Measurements from ENCODE around the gene GPER1.

GPER1 gene

GRCh38 chr7:1085910-1086421 lies 1.9 kb upstream of the GPER1 start:
- Mint-ChIP-seq H3K4me3 (no peak overlapping the region), H3K4me1 (peaks cover 16% of the 10 kb centered on the region), H3K27ac (no peak overlapping the region), H3K36me3 (ENCODE audit: low read depth) (peaks cover 2% of the 10 kb centered on the region), H3K9me3 (no peaks in the 10 kb centered on the region), H3K27me3 (no peaks in the 10 kb centered on the region)
- ATAC-seq (no peak), DNase-seq (no peak)

GRCh38 chr7:1086588-1087464 lies 1.1 kb upstream of the GPER1 start:
- Mint-ChIP-seq H3K4me3 (peak overlapping the region; percentile 57), H3K36me3 (ENCODE audit: low read depth) (peaks cover 2% of the 10 kb centered on the region), H3K27me3 (no peaks in the 10 kb centered on the region), H3K27ac (peak overlapping the region; percentile 59), H3K9me3 (no peaks in the 10 kb centered on the region), H3K4me1 (peaks cover 16% of the 10 kb centered on the region)
- DNase-seq (peak; percentile 85), ATAC-seq (peak; percentile 79)

- no peaks in the 10 kb centered on the region for H3K36me3 Mint-ChIP-seq (ENCODE audit: low read depth)
- H3K4me3 Mint-ChIP-seq = no peak overlapping the region
- peaks cover 16% of the 10 kb centered on the region for H3K4me1 Mint-ChIP-seq
- no peak for ATAC-seq
- no peaks in the 10 kb centered on the region for H3K9me3 Mint-ChIP-seq
- DNase-seq = no peak
- no peaks in the 10 kb centered on the region for H3K27me3 Mint-ChIP-seq
- H3K27ac Mint-ChIP-seq = no peak overlapping the region
Measured at GRCh38 chr7:1087465-1087814, 473 bp upstream of the GPER1 start.

- no peak overlapping the region for H3K27ac Mint-ChIP-seq
Measured at GRCh38 chr7:1090236-1090635, 2.3 kb downstream of the GPER1 start.

GRCh38 chr7:1090686-1091643 lies 3.1 kb downstream of the GPER1 start:
- H3K4me1 Mint-ChIP-seq = peaks cover 16% of the 10 kb centered on the region
- ATAC-seq = no peak
- H3K4me3 Mint-ChIP-seq = no peak overlapping the region
- no peak overlapping the region for H3K27ac Mint-ChIP-seq
- no peaks in the 10 kb centered on the region for H3K27me3 Mint-ChIP-seq
- H3K36me3 Mint-ChIP-seq (ENCODE audit: low read depth) = no peaks in the 10 kb centered on the region
- DNase-seq = no peak
- H3K9me3 Mint-ChIP-seq = no peaks in the 10 kb centered on the region

More at GRCh38 chr7:1090236-1090635, 2.3 kb downstream of the GPER1 start:
- H3K27me3 Mint-ChIP-seq = no peaks in the 10 kb centered on the region
- no peaks in the 10 kb centered on the region for H3K36me3 Mint-ChIP-seq (ENCODE audit: low read depth)
- H3K4me3 Mint-ChIP-seq = no peak overlapping the region
- DNase-seq (no peak), ATAC-seq (no peak)
- peaks cover 16% of the 10 kb centered on the region for H3K4me1 Mint-ChIP-seq
- no peaks in the 10 kb centered on the region for H3K9me3 Mint-ChIP-seq

GRCh38 chr7:1091644-1092027 lies 3.7 kb downstream of the GPER1 start:
- Mint-ChIP-seq H3K4me3 (no peak overlapping the region), H3K9me3 (no peaks in the 10 kb centered on the region), H3K27me3 (no peaks in the 10 kb centered on the region), H3K27ac (no peak overlapping the region), H3K36me3 (ENCODE audit: low read depth) (no peaks in the 10 kb centered on the region), H3K4me1 (peaks cover 12% of the 10 kb centered on the region)
- DNase-seq (no peak), ATAC-seq (no peak)

GRCh38 chr7:1092161-1092632 lies 4.3 kb downstream of the GPER1 start:
- no peaks in the 10 kb centered on the region for H3K9me3 Mint-ChIP-seq

GRCh38 chr7:1092806-1093501 lies 5.0 kb downstream of the GPER1 start:
- Mint-ChIP-seq H3K36me3 (ENCODE audit: low read depth) (peaks cover 4% of the 10 kb centered on the region), H3K4me1 (no peaks in the 10 kb centered on the region), H3K4me3 (no peak overlapping the region), H3K27me3 (no peaks in the 10 kb centered on the region), H3K9me3 (no peaks in the 10 kb centered on the region), H3K27ac (no peak overlapping the region)
- ATAC-seq (no peak), DNase-seq (no peak)

More at GRCh38 chr7:1092161-1092632, 4.3 kb downstream of the GPER1 start:
- DNase-seq (no peak), ATAC-seq (no peak)
- Mint-ChIP-seq H3K4me1 (peaks cover 6% of the 10 kb centered on the region), H3K27ac (no peak overlapping the region), H3K36me3 (ENCODE audit: low read depth) (no peaks in the 10 kb centered on the region), H3K27me3 (no peaks in the 10 kb centered on the region), H3K4me3 (no peak overlapping the region)

GRCh38 chr7:1093502-1093843 lies 5.6 kb downstream of the GPER1 start:
- H3K9me3 Mint-ChIP-seq = no peaks in the 10 kb centered on the region
- H3K36me3 Mint-ChIP-seq (ENCODE audit: low read depth) = peaks cover 9% of the 10 kb centered on the region
- no peaks in the 10 kb centered on the region for H3K27me3 Mint-ChIP-seq
- no peak overlapping the region for H3K27ac Mint-ChIP-seq
- ATAC-seq = no peak
- no peak for DNase-seq
- no peak overlapping the region for H3K4me3 Mint-ChIP-seq
- no peaks in the 10 kb centered on the region for H3K4me1 Mint-ChIP-seq

- no peaks in the 10 kb centered on the region for H3K27me3 Mint-ChIP-seq
- no peak overlapping the region for H3K27ac Mint-ChIP-seq
- H3K9me3 Mint-ChIP-seq = no peaks in the 10 kb centered on the region
- H3K36me3 Mint-ChIP-seq (ENCODE audit: low read depth) = peaks cover 9% of the 10 kb centered on the region
- DNase-seq (no peak), ATAC-seq (no peak)
- no peak overlapping the region for H3K4me3 Mint-ChIP-seq
- H3K4me1 Mint-ChIP-seq = no peaks in the 10 kb centered on the region
Measured at GRCh38 chr7:1093916-1094508, 6.1 kb downstream of the GPER1 start.

GRCh38 chr7:1094870-1095269 lies 7.0 kb downstream of the GPER1 start:
- Mint-ChIP-seq H3K27me3 (no peaks in the 10 kb centered on the region), H3K36me3 (ENCODE audit: low read depth) (peaks cover 9% of the 10 kb centered on the region), H3K9me3 (no peaks in the 10 kb centered on the region), H3K4me1 (no peaks in the 10 kb centered on the region), H3K4me3 (no peak overlapping the region), H3K27ac (no peak overlapping the region)
- DNase-seq = no peak
- no peak for ATAC-seq

GRCh38 chr7:1095621-1096155 lies 7.8 kb downstream of the GPER1 start:
- Mint-ChIP-seq H3K27ac (no peak overlapping the region), H3K27me3 (no peaks in the 10 kb centered on the region), H3K4me3 (no peak overlapping the region), H3K9me3 (no peaks in the 10 kb centered on the region), H3K4me1 (no peaks in the 10 kb centered on the region), H3K36me3 (ENCODE audit: low read depth) (peaks cover 9% of the 10 kb centered on the region)
- ATAC-seq (no peak), DNase-seq (no peak)

- peaks cover 9% of the 10 kb centered on the region for H3K36me3 Mint-ChIP-seq (ENCODE audit: low read depth)
- H3K4me1 Mint-ChIP-seq = no peaks in the 10 kb centered on the region
- no peak for ATAC-seq
- no peak overlapping the region for H3K4me3 Mint-ChIP-seq
- no peaks in the 10 kb centered on the region for H3K9me3 Mint-ChIP-seq
- no peak for DNase-seq
- H3K27me3 Mint-ChIP-seq = no peaks in the 10 kb centered on the region
- H3K27ac Mint-ChIP-seq = no peak overlapping the region
Measured at GRCh38 chr7:1096156-1097119, 8.5 kb downstream of the GPER1 start.

All from activated naive CD8-positive, alpha-beta T cell treated with anti-CD3 and anti-CD28 coated beads, Interleukin-2, amount 50 U/mL, for 24 hours (primary cell).